Measurements from ENCODE around the gene COL4A5.

Gene COL4A5

GRCh38 chrX:108415146-108415545, 24.5 kb upstream of the COL4A5 start:
- no peak overlapping the region for H3K4me3 ChIP-seq (ENCODE audit: insufficient read depth, low read length, poor library complexity, severe bottlenecking)
- H3K9ac ChIP-seq (ENCODE audit: low read length) = no peak overlapping the region
- no peak overlapping the region for H2AFZ ChIP-seq (ENCODE audit: low read depth, low read length, severe bottlenecking)
- no peaks in the 10 kb centered on the region for H3F3A ChIP-seq (ENCODE audit: insufficient read depth)
- H3K27ac ChIP-seq (ENCODE audit: low read depth, low read length) = no peak overlapping the region
- no peak for TF ChIP-seq EZH2phosphoT487 (conservative IDR thresholded peaks at IDR 0.05; ENCODE audit: low read length)
- TF ChIP-seq, protein P1, sequence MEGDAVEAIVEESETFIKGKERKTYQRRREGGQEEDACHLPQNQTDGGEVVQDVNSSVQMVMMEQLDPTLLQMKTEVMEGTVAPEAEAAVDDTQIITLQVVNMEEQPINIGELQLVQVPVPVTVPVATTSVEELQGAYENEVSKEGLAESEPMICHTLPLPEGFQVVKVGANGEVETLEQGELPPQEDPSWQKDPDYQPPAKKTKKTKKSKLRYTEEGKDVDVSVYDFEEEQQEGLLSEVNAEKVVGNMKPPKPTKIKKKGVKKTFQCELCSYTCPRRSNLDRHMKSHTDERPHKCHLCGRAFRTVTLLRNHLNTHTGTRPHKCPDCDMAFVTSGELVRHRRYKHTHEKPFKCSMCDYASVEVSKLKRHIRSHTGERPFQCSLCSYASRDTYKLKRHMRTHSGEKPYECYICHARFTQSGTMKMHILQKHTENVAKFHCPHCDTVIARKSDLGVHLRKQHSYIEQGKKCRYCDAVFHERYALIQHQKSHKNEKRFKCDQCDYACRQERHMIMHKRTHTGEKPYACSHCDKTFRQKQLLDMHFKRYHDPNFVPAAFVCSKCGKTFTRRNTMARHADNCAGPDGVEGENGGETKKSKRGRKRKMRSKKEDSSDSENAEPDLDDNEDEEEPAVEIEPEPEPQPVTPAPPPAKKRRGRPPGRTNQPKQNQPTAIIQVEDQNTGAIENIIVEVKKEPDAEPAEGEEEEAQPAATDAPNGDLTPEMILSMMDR (IDR thresholded peaks at IDR 0.05; ENCODE audit: insufficient read depth, low read length, poor library complexity, severe bottlenecking) = no peak
- no peaks in the 10 kb centered on the region for H3K27me3 ChIP-seq (ENCODE audit: low read length)
- no peak overlapping the region for H3K4me2 ChIP-seq (ENCODE audit: low read depth, low read length, poor library complexity, severe bottlenecking)
- H4K20me1 ChIP-seq (ENCODE audit: low read depth, low read length) = no peaks in the 10 kb centered on the region
- no peaks in the 10 kb centered on the region for H3K79me2 ChIP-seq (ENCODE audit: insufficient read depth, low read length)
- no peaks in the 10 kb centered on the region for H3K36me3 ChIP-seq (ENCODE audit: low read length)
- no peaks in the 10 kb centered on the region for H3K9me2 ChIP-seq (replicated peaks; ENCODE audit: insufficient read depth, low read length)
- H3K9me3 ChIP-seq (ENCODE audit: insufficient read depth, low read length) = no peaks in the 10 kb centered on the region

DNA sequence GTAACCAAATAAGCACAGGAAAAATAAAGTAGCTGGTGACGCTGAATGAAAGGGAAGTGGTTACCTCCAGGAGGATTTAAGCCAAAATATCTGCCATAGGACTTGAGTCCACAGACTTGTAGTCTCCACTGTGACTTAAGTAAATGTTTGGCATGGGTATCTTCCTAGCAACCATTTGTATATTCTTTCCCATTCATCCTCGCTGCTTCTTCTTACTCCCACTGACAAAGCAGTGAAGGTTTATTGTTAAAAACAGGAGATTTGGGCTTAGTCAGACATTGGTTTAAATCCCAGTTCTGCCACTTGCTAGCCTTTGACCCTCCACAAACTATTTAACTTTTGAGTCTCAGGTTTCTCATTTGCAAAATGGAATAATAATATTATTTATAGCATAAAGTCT, 23.7 kb upstream of the COL4A5 start:
- Histone ChIP-seq H3K9me2 (replicated peaks; ENCODE audit: insufficient read depth, low read length) (no peaks in the 10 kb centered on the region), H3K9ac (ENCODE audit: low read length) (no peak overlapping the region), H3K27ac (ENCODE audit: low read depth, low read length) (no peak overlapping the region), H3K9me3 (ENCODE audit: insufficient read depth, low read length) (no peaks in the 10 kb centered on the region), H2AFZ (ENCODE audit: low read depth, low read length, severe bottlenecking) (no peak overlapping the region), H3K36me3 (ENCODE audit: low read length) (no peaks in the 10 kb centered on the region), H4K20me1 (ENCODE audit: low read depth, low read length) (no peaks in the 10 kb centered on the region), H3K4me2 (ENCODE audit: low read depth, low read length, poor library complexity, severe bottlenecking) (no peak overlapping the region), H3F3A (ENCODE audit: insufficient read depth) (no peaks in the 10 kb centered on the region), H3K27me3 (ENCODE audit: low read length) (no peaks in the 10 kb centered on the region), H3K4me3 (ENCODE audit: insufficient read depth, low read length, poor library complexity, severe bottlenecking) (no peak overlapping the region), H3K79me2 (ENCODE audit: insufficient read depth, low read length) (no peaks in the 10 kb centered on the region)
- no peak for TF ChIP-seq EZH2phosphoT487 (conservative IDR thresholded peaks at IDR 0.05; ENCODE audit: low read length)
- TF ChIP-seq, protein P1 (IDR thresholded peaks at IDR 0.05; ENCODE audit: insufficient read depth, low read length, poor library complexity, severe bottlenecking) = no peak

GRCh38 chrX:108417257-108417656, 22.4 kb upstream of the COL4A5 start:
- Histone ChIP-seq H3K9ac (ENCODE audit: low read length) (no peak overlapping the region), H3K27ac (ENCODE audit: low read depth, low read length) (no peak overlapping the region), H3K36me3 (ENCODE audit: low read length) (no peaks in the 10 kb centered on the region), H3K9me2 (replicated peaks; ENCODE audit: insufficient read depth, low read length) (no peaks in the 10 kb centered on the region), H2AFZ (ENCODE audit: low read depth, low read length, severe bottlenecking) (no peak overlapping the region), H3K9me3 (ENCODE audit: insufficient read depth, low read length) (no peaks in the 10 kb centered on the region), H3F3A (ENCODE audit: insufficient read depth) (no peaks in the 10 kb centered on the region), H3K79me2 (ENCODE audit: insufficient read depth, low read length) (no peaks in the 10 kb centered on the region), H3K4me2 (ENCODE audit: low read depth, low read length, poor library complexity, severe bottlenecking) (no peak overlapping the region), H3K4me3 (ENCODE audit: insufficient read depth, low read length, poor library complexity, severe bottlenecking) (no peak overlapping the region), H4K20me1 (ENCODE audit: low read depth, low read length) (no peaks in the 10 kb centered on the region), H3K27me3 (ENCODE audit: low read length) (no peaks in the 10 kb centered on the region)
- TF ChIP-seq EZH2phosphoT487 (conservative IDR thresholded peaks at IDR 0.05; ENCODE audit: low read length) = no peak
- TF ChIP-seq, protein P1 (IDR thresholded peaks at IDR 0.05; ENCODE audit: insufficient read depth, low read length, poor library complexity, severe bottlenecking) = no peak
